KOPT-K1 (cell line): ENCODE results near the gene PEX5.

Experiments
- H3K27ac ChIP-seq: fragments of 200-600 bp; sonication (generic); 2 replicates; pipeline ENCODE4 v1.5.1; 2016; ENCODE audit warnings: antibody characterized with exemption, mild to moderate bottlenecking, low read depth, low read length; ENCODE audit not compliant: poor library complexity, severe bottlenecking
- H3K36me3 ChIP-seq: fragments of 200-600 bp; sonication (generic); 2 replicates; pipeline ENCODE4 v1.5.1; 2017; ENCODE audit warnings: antibody characterized with exemption, mild to moderate bottlenecking, low read length, moderate library complexity; ENCODE audit not compliant: insufficient read depth
- H3K9me3 ChIP-seq: fragments of 200-600 bp; sonication (generic); 2 replicates; pipeline ENCODE4 v1.5.1; 2017; ENCODE audit warnings: antibody characterized with exemption, low read length, mild to moderate bottlenecking; ENCODE audit not compliant: insufficient read depth, poor library complexity, severe bottlenecking

PEX5 gene

DNA sequence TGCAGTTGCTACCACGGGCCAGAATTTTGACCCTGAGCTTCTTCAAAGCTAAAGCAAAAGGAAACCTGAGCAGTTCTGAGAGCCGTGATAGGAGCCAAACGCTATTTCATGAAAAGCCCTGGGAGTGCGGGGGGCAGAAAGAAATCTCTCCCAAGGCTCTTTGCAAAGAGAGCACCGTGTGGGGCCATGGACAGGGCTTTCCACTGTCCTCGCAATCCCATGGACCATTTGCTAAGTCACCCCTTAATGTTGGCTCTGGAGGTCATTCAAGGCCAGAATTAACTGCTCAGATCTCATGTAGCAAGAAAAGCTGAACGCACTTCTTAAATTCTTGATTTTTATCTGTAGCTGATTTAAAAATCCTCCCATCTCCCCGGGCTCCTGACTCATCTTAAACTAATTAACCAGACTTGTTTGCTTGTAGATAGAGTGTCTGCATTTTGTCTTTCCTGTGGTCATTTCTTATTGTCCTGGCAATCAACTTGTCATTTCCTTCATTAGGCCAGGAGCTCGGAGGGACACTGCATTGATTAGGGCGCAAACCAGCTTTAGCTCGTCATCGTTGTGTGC lies 34.5 kb upstream of the PEX5 start:
- Histone ChIP-seq H3K9me3 (no peaks in the 10 kb centered on the region), H3K36me3 (peaks cover 15% of the 10 kb centered on the region), H3K27ac (no peak overlapping the region)

DNA sequence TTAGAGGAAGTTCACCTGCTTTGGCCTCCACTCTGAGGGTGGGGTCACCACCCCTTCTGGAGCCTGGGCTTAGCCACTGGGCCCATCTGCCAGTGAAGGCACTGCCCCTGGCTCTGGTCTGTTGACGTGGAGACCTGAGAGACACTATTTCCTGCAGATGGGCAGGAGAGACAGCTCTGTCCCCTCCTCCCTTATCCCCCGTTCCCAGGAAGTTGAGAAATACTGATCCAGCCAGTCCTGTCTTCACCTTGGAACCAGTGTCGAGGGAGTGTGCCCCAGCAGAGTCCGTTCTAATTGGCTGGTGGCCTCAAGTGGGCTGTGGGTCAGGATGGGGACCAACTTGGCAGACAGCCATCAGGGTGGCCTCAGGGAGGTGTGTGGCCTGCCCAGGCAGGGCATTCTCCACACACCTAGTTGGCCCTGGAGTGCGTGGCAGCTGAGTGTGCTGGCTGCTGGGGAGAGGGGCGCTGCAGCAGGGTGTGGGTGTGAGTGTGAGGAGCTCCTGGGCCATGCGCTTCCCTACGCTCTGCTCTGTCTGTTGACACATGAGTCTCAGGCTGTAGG lies 33.9 kb upstream of the PEX5 start:
- peaks cover 13% of the 10 kb centered on the region for H3K36me3 ChIP-seq
- H3K27ac ChIP-seq, result no peak overlapping the region
- no peaks in the 10 kb centered on the region for H3K9me3 ChIP-seq

GRCh38 chr12:7156259-7157197 lies 33.0 kb upstream of the PEX5 start:
- H3K36me3 ChIP-seq, result peaks cover 4% of the 10 kb centered on the region; the same call in 1 of the 2 replicates
- H3K27ac ChIP-seq, result no peak overlapping the region
- no peaks in the 10 kb centered on the region for H3K9me3 ChIP-seq

GRCh38 chr12:7157391-7157790 lies 32.1 kb upstream of the PEX5 start:
- peaks cover 4% of the 10 kb centered on the region; the same call in 1 of the 2 replicates for H3K36me3 ChIP-seq
- no peaks in the 10 kb centered on the region for H3K9me3 ChIP-seq
- H3K27ac ChIP-seq, result no peak overlapping the region

GRCh38 chr12:7158781-7159609 lies 30.5 kb upstream of the PEX5 start:
- Histone ChIP-seq H3K9me3 (no peaks in the 10 kb centered on the region), H3K36me3 (peaks cover 4% of the 10 kb centered on the region; the same call in 1 of the 2 replicates), H3K27ac (no peak overlapping the region)

DNA sequence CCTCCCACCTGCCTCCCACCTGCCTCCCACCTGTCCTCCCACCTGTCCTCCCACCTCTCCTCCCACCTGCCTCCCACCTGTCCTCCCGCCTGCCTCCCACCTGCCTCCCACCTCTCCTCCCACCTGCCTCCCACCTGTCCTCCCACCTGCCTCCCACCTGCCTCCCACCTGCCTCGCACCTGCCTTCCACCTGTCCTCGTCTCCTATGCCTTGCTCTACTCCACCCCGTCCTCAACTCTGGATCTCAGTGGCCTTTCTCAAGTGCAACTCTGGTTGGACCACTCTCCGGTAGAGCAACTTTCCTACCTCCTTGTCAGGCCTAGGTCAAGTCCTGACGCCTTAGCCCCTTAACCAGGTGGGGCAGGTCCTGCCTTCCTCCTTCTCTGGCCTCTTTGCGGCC lies 29.3 kb upstream of the PEX5 start:
- Histone ChIP-seq H3K9me3 (no peaks in the 10 kb centered on the region), H3K36me3 (peaks cover 4% of the 10 kb centered on the region; the same call in 1 of the 2 replicates), H3K27ac (no peak overlapping the region)

DNA sequence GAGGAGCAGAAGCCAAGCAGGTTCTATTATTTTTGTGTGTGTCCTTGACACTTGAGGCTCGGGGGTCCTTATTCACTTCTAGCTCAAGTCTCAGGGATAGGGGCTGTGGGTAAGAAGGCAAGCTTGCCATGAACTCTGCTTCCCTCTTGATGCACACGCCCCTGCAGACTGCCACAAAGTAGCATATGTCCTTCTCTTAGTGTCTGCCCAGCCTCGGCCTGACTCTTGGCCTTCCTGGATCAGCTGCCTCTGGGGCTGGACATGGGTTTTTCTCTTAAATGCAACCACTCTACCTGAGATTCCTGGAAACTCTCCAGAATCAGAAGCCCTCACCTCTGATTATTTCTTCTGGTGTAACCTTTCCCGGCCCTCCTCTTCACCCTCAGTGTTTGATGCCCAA lies 28.2 kb upstream of the PEX5 start:
- H3K9me3 ChIP-seq, result peaks cover 9% of the 10 kb centered on the region
- no peak overlapping the region for H3K27ac ChIP-seq

GRCh38 chr12:7161811-7162210 lies 27.7 kb upstream of the PEX5 start:
- H3K27ac ChIP-seq, result no peak overlapping the region
- H3K36me3 ChIP-seq, result no peaks in the 10 kb centered on the region
- H3K9me3 ChIP-seq, result peaks cover 14% of the 10 kb centered on the region

More for the DNA sequence above, 28.2 kb upstream of the PEX5 start:
- no peaks in the 10 kb centered on the region; the same call in 1 of the 2 replicates for H3K36me3 ChIP-seq

- no peak overlapping the region for H3K27ac ChIP-seq
- peaks cover 23% of the 10 kb centered on the region for H3K9me3 ChIP-seq
- H3K36me3 ChIP-seq, result no peaks in the 10 kb centered on the region
These were observed 26.8 kb upstream of the PEX5 start for GRCh38 chr12:7162691-7163114.

DNA sequence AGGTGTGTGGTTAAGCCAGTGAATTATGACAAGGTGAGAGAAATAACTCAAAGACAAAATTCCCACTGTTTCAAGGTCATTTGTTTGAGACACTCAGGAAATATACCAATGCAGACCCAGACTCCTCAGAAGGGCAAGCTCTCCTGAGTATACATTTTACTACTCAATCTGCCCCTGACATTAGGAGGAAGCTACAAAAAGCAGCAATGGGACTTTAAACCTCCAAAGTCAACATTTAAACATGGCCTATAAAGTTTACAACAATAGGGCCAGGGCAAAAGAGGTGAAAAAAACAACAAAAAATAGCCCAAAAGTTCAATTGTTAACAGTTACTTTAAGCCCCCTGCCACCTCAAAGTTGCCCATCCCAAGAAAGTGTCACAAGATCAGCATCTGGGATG lies 19.5 kb upstream of the PEX5 start:
- peaks cover 88% of the 10 kb centered on the region for H3K9me3 ChIP-seq
- no peak overlapping the region for H3K27ac ChIP-seq
- no peaks in the 10 kb centered on the region for H3K36me3 ChIP-seq

- Histone ChIP-seq H3K9me3 (peaks cover 89% of the 10 kb centered on the region), H3K27ac (no peak overlapping the region), H3K36me3 (no peaks in the 10 kb centered on the region)
These were observed 17.6 kb upstream of the PEX5 start for GRCh38 chr12:7171854-7172253.

DNA sequence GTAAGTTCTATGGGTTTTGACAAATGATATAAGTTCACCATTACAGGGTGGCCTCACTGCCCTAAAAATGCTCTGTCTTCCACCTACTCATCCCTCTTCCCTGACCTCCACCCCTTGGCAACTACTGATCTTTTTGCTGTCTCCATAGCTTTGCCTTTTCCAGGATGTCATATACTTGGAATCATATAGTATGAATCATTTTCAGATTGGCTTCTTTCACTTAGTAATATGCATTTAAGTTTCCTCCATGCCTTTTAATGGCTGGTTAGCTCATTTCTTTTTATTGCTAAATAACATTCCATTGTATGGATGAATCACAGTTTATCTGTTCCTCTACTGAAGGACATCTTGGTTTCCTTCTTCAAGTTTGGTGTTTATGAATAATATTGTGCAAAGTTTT lies 14.0 kb upstream of the PEX5 start:
- Histone ChIP-seq H3K9me3 (peaks cover 62% of the 10 kb centered on the region), H3K27ac (no peak overlapping the region), H3K36me3 (no peaks in the 10 kb centered on the region)

GRCh38 chr12:7176595-7176994 lies 12.9 kb upstream of the PEX5 start:
- H3K27ac ChIP-seq, result no peak overlapping the region
- no peaks in the 10 kb centered on the region for H3K36me3 ChIP-seq

DNA sequence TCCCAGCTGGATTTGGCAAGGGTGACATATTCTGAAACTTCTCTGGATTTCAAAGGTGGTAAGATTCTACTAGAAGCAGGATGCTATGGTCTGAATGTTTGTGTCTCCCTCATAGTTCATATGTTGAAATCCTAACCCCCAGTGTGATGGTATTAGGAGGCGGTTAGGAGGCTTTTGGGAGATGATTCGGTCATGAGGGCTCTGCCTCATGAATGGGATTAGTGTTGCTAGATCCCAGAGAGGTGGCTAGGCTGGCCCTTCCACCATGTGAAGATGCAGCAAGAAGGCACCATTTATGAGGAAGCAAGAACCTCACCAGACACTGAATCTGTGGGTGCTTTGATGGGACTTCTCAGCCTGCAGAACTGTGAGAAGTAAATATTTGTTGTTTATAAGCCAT lies 11.0 kb upstream of the PEX5 start:
- Histone ChIP-seq H3K36me3 (no peaks in the 10 kb centered on the region), H3K27ac (no peak overlapping the region), H3K9me3 (peaks cover 34% of the 10 kb centered on the region)

More at GRCh38 chr12:7176595-7176994, 12.9 kb upstream of the PEX5 start:
- H3K9me3 ChIP-seq, result peaks cover 52% of the 10 kb centered on the region

DNA sequence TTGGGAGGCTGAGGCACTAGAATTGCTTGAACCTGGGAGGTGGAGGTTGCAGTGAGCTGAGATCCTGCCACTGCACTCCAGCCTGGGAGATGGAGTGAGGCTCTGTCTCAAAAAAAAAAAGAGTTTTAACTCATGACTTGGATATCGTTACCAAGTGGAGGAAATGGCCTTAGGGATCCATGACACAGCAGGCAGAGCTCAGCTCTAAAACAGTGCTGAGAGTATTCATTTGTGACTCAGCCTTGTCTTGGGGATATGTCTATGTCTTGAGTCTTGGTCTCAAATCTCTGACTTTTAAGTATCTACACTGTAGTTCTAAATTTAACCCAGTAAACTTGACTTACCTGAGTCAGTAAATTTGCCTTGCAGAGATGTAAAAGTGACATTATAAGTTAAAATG lies 8.8 kb upstream of the PEX5 start:
- peaks cover 18% of the 10 kb centered on the region for H3K9me3 ChIP-seq
- H3K27ac ChIP-seq, result no peak overlapping the region
- H3K36me3 ChIP-seq, result no peaks in the 10 kb centered on the region
